Fibroblast of lung (primary cell): Measurements from ENCODE around the gene TXNRD2.

Experiments used
- CTCF ChIP-seq, 2 donors: IDR thresholded peaks in 1 of 2; conservative IDR thresholded peaks in 1 of 2; 1 replicate in 1 of 2; 2 replicates in 1 of 2; pipeline ENCODE4 v1.5.1; 2011 to 2012; ENCODE audit warnings: low read length in 2 of 2, control low read depth in 1 of 2, inconsistent platforms in 1 of 2, low read depth in 1 of 2, mild to moderate bottlenecking in 1 of 2
- EZH2 ChIP-seq: IDR thresholded peaks from 2 replicates; pipeline ENCODE4 v1.5.1; 2012; ENCODE audit warnings: low read length, control low read depth, mild to moderate bottlenecking; ENCODE audit errors: missing control alignments

- TF ChIP-seq CTCF (conservative IDR thresholded peaks at IDR 0.05 in 1 of 2, IDR thresholded peaks at IDR 0.05 in 1 of 2; ENCODE audit: low read depth in 1 of 2, low read length in 2 of 2) = no peak
- TF ChIP-seq EZH2 = no peak
Observed at GRCh38 chr22:19988965-19989724, 47.5 kb upstream of the TXNRD2 start.
